BLaER1 treated with 17β-estradiol and CSF1 and Interleukin-3, amounts not matched to agents 10 nM and 100 nM (cell line): ENCODE data around the gene STRN3.

Source experiments
- H3K27ac ChIP-seq, 11 experiments: shearing (Covaris generic); formaldehyde crosslinking; 2 replicates each; pipeline ENCODE4 v1.8.1; 2022
- H3K27me3 ChIP-seq, 11 experiments: shearing (Covaris generic); formaldehyde crosslinking; 2 replicates each; pipeline ENCODE4 v1.8.1; 2022
- H3K36me3 ChIP-seq, 11 experiments: shearing (Covaris generic); formaldehyde crosslinking; 2 replicates each; pipeline ENCODE4 v1.8.1; 2022
- H3K4me1 ChIP-seq, 10 experiments: shearing (Covaris generic); formaldehyde crosslinking; 2 replicates each; pipeline ENCODE4 v1.8.1; 2022
- H3K4me2 ChIP-seq, 11 experiments: shearing (Covaris generic); formaldehyde crosslinking; 2 replicates each; pipeline ENCODE4 v1.8.1; 2022
- H3K4me3 ChIP-seq, 10 experiments: shearing (Covaris generic); formaldehyde crosslinking; 2 replicates each; pipeline ENCODE4 v1.8.1; 2022
- H3K9ac ChIP-seq, 11 experiments: shearing (Covaris generic); formaldehyde crosslinking; 2 replicates each; pipeline ENCODE4 v1.8.1; 2022
- H3K9me3 ChIP-seq, 11 experiments: shearing (Covaris generic); formaldehyde crosslinking; replicated peaks in 1 of 11; 2 replicates each; pipeline ENCODE4 v1.8.1; 2022
- H4K20me1 ChIP-seq, 11 experiments: shearing (Covaris generic); formaldehyde crosslinking; 2 replicates each; pipeline ENCODE4 v1.8.1; 2022
- Cebpa-rat ChIP-seq, 11 experiments: shearing (Covaris generic); IDR thresholded peaks; 2 replicates each; pipeline ENCODE4 v1.8.1; 2022

Gene STRN3

GRCh38 chr14:31042300-31042699 lies 16.1 kb upstream of the STRN3 start:
- Histone ChIP-seq H3K27ac (no peak overlapping the region), H3K9me3 (peaks cover 0 to 16% (median 5%) of the 10 kb centered on the region in 11 experiments; a peak in 5 of 22 replicates), H3K4me1 (peaks cover 0 to 6% (median 0%) of the 10 kb centered on the region in 10 experiments; a peak in 2 of 20 replicates), H3K4me2 (no peak overlapping the region), H3K27me3 (no peaks in the 10 kb centered on the region), H3K36me3 (peaks cover 0 to 6% (median 0%) of the 10 kb centered on the region in 11 experiments; a peak in 1 of 22 replicates), H3K4me3 (no peak overlapping the region), H3K9ac (no peak overlapping the region), H4K20me1 (no peaks in the 10 kb centered on the region)
- TF ChIP-seq Cebpa-rat (IDR thresholded peaks at IDR 0.05), result no peak

GRCh38 chr14:31038521-31039166 lies 12.5 kb upstream of the STRN3 start:
- Histone ChIP-seq H3K4me2 (no peak overlapping the region), H3K9me3 (no peaks in the 10 kb centered on the region), H3K36me3 (peaks cover 0 to 14% (median 0%) of the 10 kb centered on the region in 11 experiments; a peak in 2 of 22 replicates), H3K9ac (no peak overlapping the region), H3K27ac (no peak overlapping the region), H3K27me3 (no peaks in the 10 kb centered on the region), H3K4me1 (no peaks in the 10 kb centered on the region), H3K4me3 (no peak overlapping the region), H4K20me1 (no peaks in the 10 kb centered on the region)
- TF ChIP-seq Cebpa-rat (IDR thresholded peaks at IDR 0.05), result no peak

GRCh38 chr14:31037709-31038221 lies 11.6 kb upstream of the STRN3 start:
- Histone ChIP-seq H3K9me3 (no peaks in the 10 kb centered on the region), H3K27ac (no peak overlapping the region), H3K4me3 (no peak overlapping the region), H3K9ac (no peak overlapping the region), H3K27me3 (no peaks in the 10 kb centered on the region), H4K20me1 (no peaks in the 10 kb centered on the region), H3K36me3 (peaks cover 0 to 14% (median 0%) of the 10 kb centered on the region in 11 experiments; a peak in 2 of 22 replicates), H3K4me1 (peaks cover 0 to 6% (median 0%) of the 10 kb centered on the region in 10 experiments; a peak in 2 of 20 replicates), H3K4me2 (no peak overlapping the region)
- TF ChIP-seq Cebpa-rat (IDR thresholded peaks at IDR 0.05), result no peak

GRCh38 chr14:31036552-31036951 lies 10.4 kb upstream of the STRN3 start:
- H3K27ac ChIP-seq, result no peak overlapping the region
- no peak overlapping the region for H3K4me2 ChIP-seq
- no peak overlapping the region for H3K9ac ChIP-seq
- H3K9me3 ChIP-seq, result no peaks in the 10 kb centered on the region
- H3K36me3 ChIP-seq, result peaks cover 0 to 14% (median 0%) of the 10 kb centered on the region in 11 experiments; a peak in 2 of 22 replicates
- no peak for TF ChIP-seq Cebpa-rat (IDR thresholded peaks at IDR 0.05)
- H4K20me1 ChIP-seq, result no peaks in the 10 kb centered on the region
- H3K4me3 ChIP-seq, result no peak overlapping the region
- no peaks in the 10 kb centered on the region for H3K27me3 ChIP-seq
- peaks cover 3 to 10% (median 5%) of the 10 kb centered on the region in 10 experiments; a peak in 15 of 20 replicates for H3K4me1 ChIP-seq

GRCh38 chr14:31030469-31030868 lies 4.3 kb upstream of the STRN3 start:
- Histone ChIP-seq H3K9ac (no peak overlapping the region), H3K27ac (no peak overlapping the region), H4K20me1 (no peaks in the 10 kb centered on the region; a peak in 1 of 22 replicates), H3K4me1 (peaks cover 10 to 24% (median 18%) of the 10 kb centered on the region in 10 experiments), H3K4me2 (no peak overlapping the region), H3K36me3 (no peaks in the 10 kb centered on the region), H3K9me3 (no peaks in the 10 kb centered on the region), H3K4me3 (no peak overlapping the region), H3K27me3 (no peaks in the 10 kb centered on the region)
- TF ChIP-seq Cebpa-rat (IDR thresholded peaks at IDR 0.05), result no peak

- H3K9ac ChIP-seq, result no peak overlapping the region
- TF ChIP-seq Cebpa-rat (IDR thresholded peaks at IDR 0.05), result no peak
- H3K4me3 ChIP-seq, result no peak overlapping the region
- H3K4me2 ChIP-seq, result no peak overlapping the region
- H3K36me3 ChIP-seq, result no peaks in the 10 kb centered on the region
- H4K20me1 ChIP-seq, result peaks cover 0 to 10% (median 6%) of the 10 kb centered on the region in 11 experiments; a peak in 13 of 22 replicates
- H3K27me3 ChIP-seq, result no peaks in the 10 kb centered on the region
- no peaks in the 10 kb centered on the region for H3K9me3 ChIP-seq
- no peak overlapping the region for H3K27ac ChIP-seq
- peaks cover 10 to 29% (median 23%) of the 10 kb centered on the region in 10 experiments for H3K4me1 ChIP-seq
Measured at GRCh38 chr14:31029016-31029970, 3.1 kb upstream of the STRN3 start.

GRCh38 chr14:31027847-31028246 lies 1.7 kb upstream of the STRN3 start:
- peak overlapping the region in 7 of 11 experiments; percentile 73 to 87 (median 81); a peak in 12 of 22 replicates for H3K4me2 ChIP-seq
- no peak for TF ChIP-seq Cebpa-rat (IDR thresholded peaks at IDR 0.05)
- H3K36me3 ChIP-seq, result peaks cover 0 to 4% (median 2%) of the 10 kb centered on the region in 11 experiments; a peak in 10 of 22 replicates
- H3K27me3 ChIP-seq, result no peaks in the 10 kb centered on the region
- H3K4me3 ChIP-seq, result peak overlapping the region in 2 of 10 experiments; percentile 99 to 100; a peak in 3 of 20 replicates
- peaks cover 14 to 39% (median 34%) of the 10 kb centered on the region in 10 experiments for H3K4me1 ChIP-seq
- no peaks in the 10 kb centered on the region for H3K9me3 ChIP-seq
- peak overlapping the region in 1 of 11 experiments; percentile 99; a peak in 1 of 22 replicates for H3K27ac ChIP-seq
- H4K20me1 ChIP-seq, result peaks cover 0 to 24% (median 20%) of the 10 kb centered on the region in 11 experiments; a peak in 16 of 22 replicates
- H3K9ac ChIP-seq, result no peak overlapping the region; a peak in 1 of 22 replicates

GRCh38 chr14:31026450-31027235 lies 464 bp upstream of the STRN3 start:
- Histone ChIP-seq H3K27me3 (no peaks in the 10 kb centered on the region), H3K4me3 (peak overlapping the region; percentile 86 to 100 (median 99)), H3K9ac (peak overlapping the region; percentile 99 to 100 (median 99)), H3K4me1 (peaks cover 10 to 34% (median 30%) of the 10 kb centered on the region in 10 experiments), H3K4me2 (peak overlapping the region; percentile 73 to 93 (median 81)), H3K27ac (peak overlapping the region; percentile 97 to 100 (median 99)), H4K20me1 (peaks cover 0 to 34% (median 27%) of the 10 kb centered on the region in 11 experiments; a peak in 17 of 22 replicates), H3K36me3 (peaks cover 9 to 16% (median 12%) of the 10 kb centered on the region in 11 experiments; a peak in 18 of 22 replicates), H3K9me3 (0 out of 22 replicates have a peak, but pooled peaks cover 0 to 4% (median 0%) of the 10 kb centered on the region in 11 experiments)
- TF ChIP-seq Cebpa-rat (IDR thresholded peaks at IDR 0.05), result no peak
